A549 (cell line): ENCODE measurements around the gene SWSAP1. TPM values are rescaled to one million over a fixed set of nuclear protein-coding genes. Genes with fewer than 3 reads are reported as not detected.

Source experiments
- ATAC-seq, 2 experiments: fragments of 200-7000 bp in 1 of 2; fragments of >200 bp in 1 of 2; cut with Nextera tagmentation in 1 of 2; cut with Tn5 transposase in 1 of 2; 3 replicates each; pipeline versions ENCODE4 v1.8.0 to v1.9.1; 2018 to 2020; ENCODE audit warnings: mild to moderate bottlenecking in 1 of 2, moderate library complexity in 1 of 2
- CTCF ChIA-PET: fragments of 300-600 bp; sonication (Branson Sonifier 250); formaldehyde crosslinking; extraction: SDS; loops from one replicate; lab custom pipeline; 2021; ENCODE audit warnings: antibody characterized with exemption, inconsistent platforms; lab: Yijun Ruan, JAX
- POLR2A ChIA-PET: fragments of 350-600 bp; formaldehyde crosslinking; extraction: SDS; loops from one replicate; lab custom pipeline; 2021; ENCODE audit warnings: antibody characterized with exemption, inconsistent platforms; lab: Yijun Ruan, JAX
- DNase-seq, 2 experiments: peaks; one replicate each; pipeline versions ENCODE4 v3.0.0 to v3.0.0-alpha.2; 2011 to 2016; ENCODE audit warnings: low read depth in 1 of 2, low spot score in 1 of 2
- FAIRE-seq: peaks from 2 replicates; lab custom pipeline; 2011; peaks lifted over from hg19 to GRCh38; lab: Jason Lieb, UNC
- H3K27ac ChIP-seq, 2 experiments: fragments of >200 bp; sonication (Bioruptor Twin); formaldehyde crosslinking; 3 replicates each; pipeline ENCODE4 v1.5.1; 2016 to 2017
- H3K4me1 ChIP-seq: fragments of >200 bp; sonication (Bioruptor Twin); formaldehyde crosslinking; 3 replicates; pipeline ENCODE4 v1.6.1; 2016
- H3K4me2 ChIP-seq: fragments of >200 bp; sonication (Bioruptor Twin); formaldehyde crosslinking; 3 replicates; pipeline ENCODE4 v1.6.1; 2016
- H3K4me3 ChIP-seq: fragments of >200 bp; sonication (Bioruptor Twin); formaldehyde crosslinking; 3 replicates; pipeline ENCODE4 v1.5.1; 2016
- H3K9me3 ChIP-seq: fragments of >200 bp; sonication (Bioruptor Twin); formaldehyde crosslinking; 3 replicates; pipeline ENCODE4 v1.6.1; 2016
- BCL3 ChIP-seq: fragments of >200 bp; sonication (Bioruptor Twin); formaldehyde crosslinking; IDR thresholded peaks from 3 replicates; pipeline ENCODE4 v1.6.1; 2016
- CBX2 ChIP-seq: fragments of 200-600 bp; sonication (generic); IDR thresholded peaks from 2 replicates; pipeline ENCODE4 v1.6.1; 2016; ENCODE audit warnings: low read depth, mild to moderate bottlenecking, borderline replicate concordance
- CEBPB ChIP-seq, 2 experiments: fragments of >200 bp in 1 of 2; sonication (Bioruptor Twin) in 1 of 2; formaldehyde crosslinking in 1 of 2; IDR thresholded peaks; 2 replicates each; pipeline ENCODE4 v1.6.1; 2012 to 2016
- CTCF ChIP-seq: fragments of >200 bp; sonication (Bioruptor Twin); formaldehyde crosslinking; IDR thresholded peaks from 3 replicates; pipeline ENCODE4 v1.5.1; 2016
- EHF ChIP-seq: fragments of 250-450 bp; sonication (Bioruptor Pico); IDR thresholded peaks from 2 replicates; pipeline ENCODE4 v1.5.0; 2020; ENCODE audit warnings: mild to moderate bottlenecking
- ELK1 ChIP-seq: fragments of 150-350 bp; IDR thresholded peaks from 2 replicates; pipeline ENCODE4 v1.6.1; 2014; ENCODE audit warnings: low read depth, mild to moderate bottlenecking, low read length
- FOSL2 ChIP-seq, 2 experiments: fragments of 450-650 bp in 1 of 2; fragments of >200 bp in 1 of 2; sonication (Bioruptor Twin) in 1 of 2; formaldehyde crosslinking; IDR thresholded peaks; 2 replicates each; pipeline versions ENCODE4 v1.5.0 to v1.6.1; 2016 to 2020; ENCODE audit warnings: mild to moderate bottlenecking in 1 of 2, moderate library complexity in 1 of 2
- FOXS1 ChIP-seq: fragments of 250-450 bp; sonication (Bioruptor Pico); IDR thresholded peaks from 2 replicates; pipeline ENCODE4 v1.5.0; 2020; ENCODE audit warnings: mild to moderate bottlenecking, moderate library complexity
- HOXA7 ChIP-seq: fragments of 250-450 bp; sonication (Bioruptor Pico); IDR thresholded peaks from 2 replicates; pipeline ENCODE4 v1.5.0; 2020; ENCODE audit warnings: mild to moderate bottlenecking, moderate library complexity
- HOXB13 ChIP-seq: fragments of 250-450 bp; sonication (Bioruptor Pico); IDR thresholded peaks from 2 replicates; pipeline ENCODE4 v1.5.0; 2020; ENCODE audit warnings: low read depth, mild to moderate bottlenecking, moderate library complexity
- JUN ChIP-seq, 2 experiments: fragments of >200 bp; sonication (Bioruptor Twin); formaldehyde crosslinking; IDR thresholded peaks; 2 replicates in 1 of 2; 3 replicates in 1 of 2; pipeline ENCODE4 v1.6.1; 2016 to 2017
- JUNB ChIP-seq: fragments of >200 bp; sonication (Bioruptor Twin); formaldehyde crosslinking; IDR thresholded peaks from 2 replicates; pipeline ENCODE4 v1.6.1; 2016
- KDM1A ChIP-seq: fragments of 200-600 bp; sonication (generic); IDR thresholded peaks from 2 replicates; pipeline ENCODE4 v1.6.1; 2016; ENCODE audit warnings: low read depth, mild to moderate bottlenecking
- KDM5A ChIP-seq: fragments of 200-600 bp; sonication (generic); IDR thresholded peaks from 2 replicates; pipeline ENCODE4 v1.6.1; 2016; ENCODE audit warnings: antibody characterized with exemption, mild to moderate bottlenecking
- NR3C1 ChIP-seq: fragments of >200 bp; sonication (Bioruptor Twin); formaldehyde crosslinking; IDR thresholded peaks from 3 replicates; pipeline ENCODE4 v1.6.1; 2017
- PBX3 ChIP-seq: IDR thresholded peaks from 2 replicates; pipeline ENCODE4 v1.6.1; 2012
- POLR2A ChIP-seq: IDR thresholded peaks from 2 replicates; pipeline ENCODE4 v1.6.1; 2012; ENCODE audit warnings: mild to moderate bottlenecking, low read length
- POLR2AphosphoS2 ChIP-seq: conservative IDR thresholded peaks from 2 replicates; pipeline ENCODE4 v1.6.1; 2012; ENCODE audit warnings: low read length, improper control_type of control experiment, inconsistent platforms
- RARB ChIP-seq: fragments of 250-450 bp; sonication (Bioruptor Pico); IDR thresholded peaks from 2 replicates; pipeline ENCODE4 v1.8.0; 2021; ENCODE audit warnings: mild to moderate bottlenecking, moderate library complexity
- SMC3 ChIP-seq: fragments of >200 bp; sonication (Bioruptor Twin); formaldehyde crosslinking; IDR thresholded peaks from 3 replicates; pipeline ENCODE4 v1.6.1; 2018; ENCODE audit warnings: inconsistent platforms
- TP53 ChIP-seq: fragments of 250-450 bp; sonication (Bioruptor Pico); IDR thresholded peaks from 2 replicates; pipeline ENCODE4 v1.5.0; 2021; ENCODE audit warnings: mild to moderate bottlenecking, moderate library complexity
- ZC3H11A ChIP-seq: fragments of 450-650 bp; IDR thresholded peaks from 2 replicates; pipeline ENCODE4 v1.6.1; 2014; ENCODE audit warnings: antibody characterized with exemption, mild to moderate bottlenecking
- ZSCAN20 ChIP-seq: fragments of 250-450 bp; sonication (Bioruptor Pico); IDR thresholded peaks from 2 replicates; pipeline ENCODE4 v1.8.0; 2022; ENCODE audit warnings: mild to moderate bottlenecking, moderate library complexity
- WGBS: methylation state at CpG from one replicate; pipeline ENCODE4 v1.1.6; 2017; ENCODE audit errors: missing lambda C conversion rate; 5-methylcytosine and 5-hydroxymethylcytosine counted together
- polyA plus RNA-seq, 4 experiments: library from polyadenylated mRNA; depleted of rRNA in 3 of 4; stranded (reverse); fragments of >200 nt; fragmentation: RNase III in 1 of 4; extraction: RNeasy Plus Mini Kit Qiagen cat#74134 plus additional on column Dnase treatment in 1 of 4; gene quantifications; 2 replicates in 3 of 4; 3 replicates in 1 of 4; pipeline ENCODE4 v1.2.3, GENCODE V29; 2011 to 2017
- TF ChIP-seq, protein P1 (sequence below): fragments of 200-600 bp; sonication (generic); IDR thresholded peaks from 2 replicates; pipeline ENCODE4 v1.6.1; 2016; ENCODE audit warnings: antibody characterized with exemption, mild to moderate bottlenecking, moderate library complexity
- TF ChIP-seq, protein P2 (sequence below): fragments of 250-450 bp; sonication (Bioruptor Pico); IDR thresholded peaks from 2 replicates; pipeline ENCODE4 v1.5.0; 2020; ENCODE audit warnings: low read depth, mild to moderate bottlenecking, moderate library complexity
- TF ChIP-seq, protein P3 (sequence below): IDR thresholded peaks from 2 replicates; pipeline ENCODE4 v1.6.1; 2012; ENCODE audit warnings: low read depth, borderline replicate concordance

The SWSAP1 gene
- polyA plus RNA-seq, 2 of the 4 experiments (the other 2 are of a cell fraction), result 1.3 to 1.5 TPM

DNA sequence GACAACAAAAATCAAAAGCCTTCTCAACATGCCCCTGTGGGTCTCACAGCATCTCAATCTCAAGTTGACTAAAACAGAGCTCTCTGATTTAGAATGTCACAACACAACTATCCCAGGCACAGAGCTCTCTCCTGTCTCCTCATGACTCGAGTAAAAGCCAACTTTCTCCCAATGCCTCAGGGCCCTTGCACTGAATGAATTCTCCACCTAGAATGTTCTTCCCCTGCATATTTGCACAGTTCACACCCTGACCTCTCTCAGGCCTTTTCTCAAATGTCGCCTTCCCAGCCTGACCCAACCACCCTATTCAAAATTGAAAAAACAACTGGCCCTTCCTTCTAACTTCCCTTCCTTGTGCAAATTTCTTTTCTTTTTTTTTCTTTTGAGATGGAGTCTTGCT lies 3.7 kb upstream of the SWSAP1 start:
- Histone ChIP-seq H3K4me3 (no peak overlapping the region), H3K4me2 (no peak overlapping the region), H3K27ac (no peak overlapping the region), H3K9me3 (no peaks in the 10 kb centered on the region), H3K4me1 (peaks cover 11% of the 10 kb centered on the region)
- CTCF ChIA-PET, result no interaction called here
- ATAC-seq, result no peak
- POLR2A ChIA-PET, result no interaction called here
- TF ChIP-seq KDM1A (no peak), JUN (IDR thresholded peaks at IDR 0.05) (no peak), FOSL2 (IDR thresholded peaks at IDR 0.05) (no peak), FOSL2 (CRISPR knock-in tag; IDR thresholded peaks at IDR 0.05) (no peak), CEBPB (IDR thresholded peaks at IDR 0.05) (no peak), POLR2AphosphoS2 (no peak), POLR2A (no peak), BCL3 (no peak), CBX2 (no peak), PBX3 (no peak), NR3C1 (no peak), ELK1 (no peak), TP53 (no peak), SMC3 (no peak), FOXS1 (CRISPR knock-in tag) (no peak), ZC3H11A (no peak), ZSCAN20 (no peak)
- no peak for FAIRE-seq
- 81% methylated on average over 2 of the region's 2 CpGs for WGBS
- DNase-seq, result no peak

GRCh38 chr19:11373166-11373884 lies 1.1 kb upstream of the SWSAP1 start:
- Histone ChIP-seq H3K4me3 (no peak overlapping the region), H3K9me3 (no peaks in the 10 kb centered on the region), H3K27ac (no peak overlapping the region), H3K4me2 (peak overlapping the region; percentile 93), H3K4me1 (peaks cover 34% of the 10 kb centered on the region)
- ChIA-PET CTCF (interaction anchor here (0.7 to 2.8 kb wide), 3 partner anchors 8 to 109 kb away, joined by 3 to 9 read pairs (median 3); no protein-coding TSS in a partner anchor), POLR2A (interaction anchor here (1.9 kb wide), 3 partner anchors 12 to 156 kb away, joined by 5 to 32 read pairs (median 9); partner anchors contain the start of gene ECSIT)
- 46% methylated on average over 10 of the region's 10 CpGs for WGBS
- DNase-seq, result no peak
- FAIRE-seq, result no peak
- ATAC-seq, result no peak
- TF ChIP-seq, protein P1, sequence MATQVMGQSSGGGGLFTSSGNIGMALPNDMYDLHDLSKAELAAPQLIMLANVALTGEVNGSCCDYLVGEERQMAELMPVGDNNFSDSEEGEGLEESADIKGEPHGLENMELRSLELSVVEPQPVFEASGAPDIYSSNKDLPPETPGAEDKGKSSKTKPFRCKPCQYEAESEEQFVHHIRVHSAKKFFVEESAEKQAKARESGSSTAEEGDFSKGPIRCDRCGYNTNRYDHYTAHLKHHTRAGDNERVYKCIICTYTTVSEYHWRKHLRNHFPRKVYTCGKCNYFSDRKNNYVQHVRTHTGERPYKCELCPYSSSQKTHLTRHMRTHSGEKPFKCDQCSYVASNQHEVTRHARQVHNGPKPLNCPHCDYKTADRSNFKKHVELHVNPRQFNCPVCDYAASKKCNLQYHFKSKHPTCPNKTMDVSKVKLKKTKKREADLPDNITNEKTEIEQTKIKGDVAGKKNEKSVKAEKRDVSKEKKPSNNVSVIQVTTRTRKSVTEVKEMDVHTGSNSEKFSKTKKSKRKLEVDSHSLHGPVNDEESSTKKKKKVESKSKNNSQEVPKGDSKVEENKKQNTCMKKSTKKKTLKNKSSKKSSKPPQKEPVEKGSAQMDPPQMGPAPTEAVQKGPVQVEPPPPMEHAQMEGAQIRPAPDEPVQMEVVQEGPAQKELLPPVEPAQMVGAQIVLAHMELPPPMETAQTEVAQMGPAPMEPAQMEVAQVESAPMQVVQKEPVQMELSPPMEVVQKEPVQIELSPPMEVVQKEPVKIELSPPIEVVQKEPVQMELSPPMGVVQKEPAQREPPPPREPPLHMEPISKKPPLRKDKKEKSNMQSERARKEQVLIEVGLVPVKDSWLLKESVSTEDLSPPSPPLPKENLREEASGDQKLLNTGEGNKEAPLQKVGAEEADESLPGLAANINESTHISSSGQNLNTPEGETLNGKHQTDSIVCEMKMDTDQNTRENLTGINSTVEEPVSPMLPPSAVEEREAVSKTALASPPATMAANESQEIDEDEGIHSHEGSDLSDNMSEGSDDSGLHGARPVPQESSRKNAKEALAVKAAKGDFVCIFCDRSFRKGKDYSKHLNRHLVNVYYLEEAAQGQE, result no peak
- TF ChIP-seq, protein P2, sequence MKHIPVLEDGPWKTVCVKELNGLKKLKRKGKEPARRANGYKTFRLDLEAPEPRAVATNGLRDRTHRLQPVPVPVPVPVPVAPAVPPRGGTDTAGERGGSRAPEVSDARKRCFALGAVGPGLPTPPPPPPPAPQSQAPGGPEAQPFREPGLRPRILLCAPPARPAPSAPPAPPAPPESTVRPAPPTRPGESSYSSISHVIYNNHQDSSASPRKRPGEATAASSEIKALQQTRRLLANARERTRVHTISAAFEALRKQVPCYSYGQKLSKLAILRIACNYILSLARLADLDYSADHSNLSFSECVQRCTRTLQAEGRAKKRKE (CRISPR knock-in tag), result no peak
- TF ChIP-seq JUNB (no peak), EHF (CRISPR knock-in tag) (no peak), KDM5A (no peak), BCL3 (no peak), HOXB13 (CRISPR knock-in tag) (no peak), RARB (CRISPR knock-in tag) (no peak), HOXA7 (CRISPR knock-in tag) (no peak), CTCF (no peak), CBX2 (no peak)
- TF ChIP-seq, protein P3, sequence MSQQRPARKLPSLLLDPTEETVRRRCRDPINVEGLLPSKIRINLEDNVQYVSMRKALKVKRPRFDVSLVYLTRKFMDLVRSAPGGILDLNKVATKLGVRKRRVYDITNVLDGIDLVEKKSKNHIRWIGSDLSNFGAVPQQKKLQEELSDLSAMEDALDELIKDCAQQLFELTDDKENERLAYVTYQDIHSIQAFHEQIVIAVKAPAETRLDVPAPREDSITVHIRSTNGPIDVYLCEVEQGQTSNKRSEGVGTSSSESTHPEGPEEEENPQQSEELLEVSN, result no peak
